ENCODE data around the gene DLGAP4.

DNA sequence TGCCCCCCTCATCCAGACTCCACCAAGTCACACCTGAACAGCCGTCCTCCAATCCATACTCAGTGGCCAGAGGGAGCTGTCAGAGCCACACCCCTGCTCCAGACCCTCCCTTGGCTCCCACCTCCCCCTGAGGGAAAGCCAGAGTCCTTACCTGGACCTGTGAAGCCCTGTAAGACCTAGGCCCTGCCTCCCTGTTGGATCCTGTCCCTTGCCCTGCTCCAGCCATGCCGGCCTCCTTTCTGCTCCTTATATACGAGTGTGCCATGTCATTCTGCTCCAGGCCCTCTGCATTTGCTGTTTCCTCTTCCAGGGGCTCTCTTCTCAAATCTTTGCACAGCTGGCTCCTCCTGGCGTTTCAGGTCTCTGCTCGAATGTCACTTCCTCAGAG, 134.9 kb downstream of the DLGAP4 start:
- TF ChIP-seq CTCF (IDR thresholded peaks at IDR 0.05): no peak
- TF ChIP-seq POLR2A (IDR thresholded peaks at IDR 0.05): no peak
- TF ChIP-seq POLR2AphosphoS5 (IDR thresholded peaks at IDR 0.05): no peak
